ENCODE data around the gene TRPV5. TPM values are rescaled to one million over a fixed set of nuclear protein-coding genes. Genes with fewer than 3 reads are reported as not detected.

Gene TRPV5
- total RNA-seq, 2 donors from 2014 or later, result not detected

DNA sequence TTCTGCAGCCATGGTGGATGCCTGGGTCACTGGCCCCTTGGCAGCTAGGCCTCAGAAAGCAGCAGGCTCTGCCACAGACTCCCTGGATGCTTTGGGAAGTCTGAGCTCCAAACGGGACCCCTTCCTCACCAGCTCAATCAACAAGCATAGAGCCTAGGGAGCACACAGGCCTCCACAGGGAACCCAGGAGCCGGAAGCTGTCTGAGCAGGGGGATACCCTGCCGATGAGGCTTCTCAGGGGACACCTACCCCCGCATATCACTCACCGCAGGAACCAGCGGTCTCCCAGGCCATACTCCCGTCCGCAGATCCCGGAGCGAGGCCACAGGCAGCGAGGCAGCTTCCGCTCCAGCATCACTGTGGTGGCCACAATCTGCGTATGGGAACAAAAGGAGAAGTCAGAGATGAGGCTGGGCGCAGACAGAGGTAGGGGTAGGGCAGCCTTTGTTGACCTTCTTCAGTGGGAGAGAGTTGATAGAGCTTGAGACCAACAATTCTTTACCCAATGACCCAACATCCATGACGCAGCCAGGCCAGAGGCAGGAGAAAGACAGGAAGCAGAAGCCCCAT lies 61.4 kb downstream of the TRPV5 start:
- no peaks in the 10 kb centered on the region for H3K36me3 ChIP-seq
- no peaks in the 10 kb centered on the region for H3K9me3 ChIP-seq
- no peaks in the 10 kb centered on the region for H3K27me3 ChIP-seq
- no peaks in the 10 kb centered on the region for H3K4me1 ChIP-seq
- intact Hi-C loops (cut with DNase I), result no loop called here
- no peak overlapping the region for H3K4me3 ChIP-seq
- H3K27ac ChIP-seq, result no peak overlapping the region
- no peak overlapping the region for H3K9ac ChIP-seq (ENCODE audit: low read depth in 2 of 2, low read length in 2 of 2)
- TF ChIP-seq, protein P1, sequence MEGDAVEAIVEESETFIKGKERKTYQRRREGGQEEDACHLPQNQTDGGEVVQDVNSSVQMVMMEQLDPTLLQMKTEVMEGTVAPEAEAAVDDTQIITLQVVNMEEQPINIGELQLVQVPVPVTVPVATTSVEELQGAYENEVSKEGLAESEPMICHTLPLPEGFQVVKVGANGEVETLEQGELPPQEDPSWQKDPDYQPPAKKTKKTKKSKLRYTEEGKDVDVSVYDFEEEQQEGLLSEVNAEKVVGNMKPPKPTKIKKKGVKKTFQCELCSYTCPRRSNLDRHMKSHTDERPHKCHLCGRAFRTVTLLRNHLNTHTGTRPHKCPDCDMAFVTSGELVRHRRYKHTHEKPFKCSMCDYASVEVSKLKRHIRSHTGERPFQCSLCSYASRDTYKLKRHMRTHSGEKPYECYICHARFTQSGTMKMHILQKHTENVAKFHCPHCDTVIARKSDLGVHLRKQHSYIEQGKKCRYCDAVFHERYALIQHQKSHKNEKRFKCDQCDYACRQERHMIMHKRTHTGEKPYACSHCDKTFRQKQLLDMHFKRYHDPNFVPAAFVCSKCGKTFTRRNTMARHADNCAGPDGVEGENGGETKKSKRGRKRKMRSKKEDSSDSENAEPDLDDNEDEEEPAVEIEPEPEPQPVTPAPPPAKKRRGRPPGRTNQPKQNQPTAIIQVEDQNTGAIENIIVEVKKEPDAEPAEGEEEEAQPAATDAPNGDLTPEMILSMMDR (IDR thresholded peaks at IDR 0.05), result no peak
- DNase-seq, result no peak

DNA sequence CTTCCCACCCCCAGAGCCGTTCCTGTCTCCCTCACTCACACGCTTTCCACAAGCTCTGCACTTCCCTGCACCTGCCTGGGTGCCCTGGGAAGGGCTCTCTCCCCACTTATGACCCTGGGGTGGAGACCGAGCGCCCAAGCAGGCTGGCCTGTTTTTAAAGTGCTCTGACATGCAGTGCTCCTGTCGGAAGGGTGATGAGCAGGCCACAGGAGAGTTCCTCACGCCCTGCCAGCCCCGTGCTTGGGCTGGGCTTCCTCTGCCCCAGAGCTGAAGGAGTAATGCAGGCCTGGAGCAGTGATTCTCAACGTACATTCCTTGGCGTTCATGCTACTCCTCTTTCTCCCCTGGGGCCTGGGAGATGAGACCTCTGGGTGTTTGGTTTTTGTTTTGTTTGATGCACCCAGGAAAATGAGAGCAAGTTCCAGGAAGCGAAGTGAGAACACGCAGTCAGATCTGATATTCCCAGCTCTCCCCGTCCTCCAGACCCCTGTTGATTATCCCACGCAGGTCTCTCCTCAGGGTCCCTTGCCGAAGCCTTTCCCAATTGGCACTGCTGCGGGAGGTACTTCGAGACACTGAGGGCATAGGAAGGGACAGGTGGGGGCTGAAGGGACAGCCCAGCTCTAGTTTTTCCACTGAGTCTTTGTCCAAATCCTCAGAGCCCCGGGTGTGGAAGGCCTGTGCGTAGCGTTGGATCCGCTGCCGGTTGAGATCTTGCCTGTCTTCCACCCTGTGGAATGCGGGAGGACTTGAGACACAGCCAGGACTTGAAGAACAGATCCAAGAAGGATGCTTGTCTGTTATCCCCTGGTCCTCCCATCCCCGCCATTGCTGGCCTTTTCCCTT lies 62.1 kb downstream of the TRPV5 start:
- H3K36me3 ChIP-seq, result no peaks in the 10 kb centered on the region
- H3K4me1 ChIP-seq, result no peaks in the 10 kb centered on the region
- intact Hi-C loops (cut with DNase I), result no loop called here
- H3K9ac ChIP-seq (ENCODE audit: low read depth in 2 of 2, low read length in 2 of 2), result no peak overlapping the region
- TF ChIP-seq, protein P1 (IDR thresholded peaks at IDR 0.05), result no peak
- no peak for DNase-seq
- no peaks in the 10 kb centered on the region for H3K27me3 ChIP-seq
- H3K27ac ChIP-seq, result no peak overlapping the region
- no peak overlapping the region for H3K4me3 ChIP-seq
- H3K9me3 ChIP-seq, result no peaks in the 10 kb centered on the region

DNA sequence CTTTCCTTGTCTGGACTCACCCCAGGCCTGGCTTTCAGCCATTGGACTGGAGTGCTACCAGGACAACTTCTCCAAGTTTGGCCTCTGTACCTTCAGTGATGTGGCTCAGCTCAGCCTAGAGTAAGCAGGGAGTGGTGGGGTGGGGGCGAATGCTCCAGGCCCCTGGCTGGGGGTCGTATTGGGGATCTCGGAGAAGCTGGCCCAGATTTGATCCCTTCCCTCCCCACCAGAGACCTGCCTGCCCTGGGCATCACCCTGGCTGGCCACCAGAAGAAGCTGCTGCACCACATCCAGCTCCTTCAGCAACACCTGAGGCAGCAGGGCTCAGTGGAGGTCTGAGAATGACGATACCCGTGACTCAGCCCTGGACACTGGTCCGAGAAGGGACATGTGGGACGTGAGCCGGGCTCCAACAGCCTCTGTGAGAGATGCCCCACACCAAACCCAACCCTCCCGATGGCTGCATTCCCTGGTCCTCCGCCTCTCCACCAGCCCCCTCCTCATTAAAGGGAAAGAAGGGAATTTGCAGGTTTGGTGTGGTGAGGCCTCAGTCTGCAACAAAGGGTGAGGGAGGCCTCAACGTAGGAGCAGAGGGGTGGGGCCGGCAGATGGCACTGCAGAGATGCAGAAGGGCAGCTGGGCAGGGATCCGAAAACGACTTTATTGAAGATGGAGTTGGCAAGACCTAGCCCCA lies 62.8 kb downstream of the TRPV5 start:
- no peak overlapping the region for H3K27ac ChIP-seq
- H3K36me3 ChIP-seq, result no peaks in the 10 kb centered on the region
- no peaks in the 10 kb centered on the region for H3K27me3 ChIP-seq
- TF ChIP-seq, protein P1 (IDR thresholded peaks at IDR 0.05), result no peak
- H3K4me3 ChIP-seq, result no peak overlapping the region
- no peaks in the 10 kb centered on the region for H3K9me3 ChIP-seq
- peak; percentile 12 for DNase-seq
- intact Hi-C loops (cut with DNase I), result no loop called here
- H3K4me1 ChIP-seq, result no peaks in the 10 kb centered on the region
- no peak overlapping the region for H3K9ac ChIP-seq (ENCODE audit: low read depth in 2 of 2, low read length in 2 of 2)

DNA sequence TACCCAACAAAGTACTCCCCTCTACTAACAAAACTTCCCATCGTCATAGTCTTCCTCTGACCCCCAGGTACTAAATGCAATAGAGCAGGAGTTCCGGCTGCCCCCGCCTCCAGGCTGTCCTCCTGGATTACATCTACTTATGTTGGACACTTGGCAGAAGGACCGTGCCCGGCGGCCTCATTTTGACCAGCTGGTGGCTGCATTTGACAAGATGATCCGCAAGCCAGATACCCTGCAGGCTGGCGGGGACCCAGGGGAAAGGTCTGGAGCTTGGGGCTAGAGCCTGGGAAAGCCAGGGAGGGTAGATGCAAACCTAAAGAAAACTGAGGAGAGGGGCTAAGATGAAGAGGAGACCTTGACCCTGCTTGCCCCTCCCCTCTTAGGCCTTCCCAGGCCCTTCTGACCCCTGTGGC lies 63.4 kb downstream of the TRPV5 start:
- TF ChIP-seq, protein P1 (IDR thresholded peaks at IDR 0.05), result no peak
- Histone ChIP-seq H3K4me1 (no peaks in the 10 kb centered on the region), H3K27me3 (no peaks in the 10 kb centered on the region), H3K36me3 (no peaks in the 10 kb centered on the region), H3K27ac (no peak overlapping the region), H3K4me3 (no peak overlapping the region), H3K9me3 (no peaks in the 10 kb centered on the region), H3K9ac (ENCODE audit: low read depth in 2 of 2, low read length in 2 of 2) (no peak overlapping the region)
- intact Hi-C loops (cut with DNase I), result no loop called here
- DNase-seq, result no peak

DNA sequence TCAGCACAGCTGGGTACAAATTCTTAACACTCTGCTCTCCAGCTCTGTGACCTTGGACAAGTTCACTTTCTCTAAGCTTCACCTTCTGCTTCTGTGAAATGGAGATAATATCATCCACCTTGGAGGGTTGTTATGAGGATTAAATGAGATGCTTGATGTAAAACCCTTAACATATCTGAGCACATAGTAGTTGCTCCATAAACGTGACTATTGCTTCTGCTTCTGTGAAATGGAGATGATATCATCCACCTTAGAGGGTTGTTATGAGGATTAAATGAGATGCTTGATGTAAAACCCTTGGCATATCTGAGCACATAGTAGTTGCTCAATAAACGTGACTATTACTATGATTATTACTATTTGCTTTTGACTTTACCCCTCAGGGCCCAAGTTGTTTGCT lies 64.1 kb downstream of the TRPV5 start:
- Histone ChIP-seq H3K27me3 (no peaks in the 10 kb centered on the region), H3K9ac (ENCODE audit: low read depth in 2 of 2, low read length in 2 of 2) (no peak overlapping the region), H3K36me3 (no peaks in the 10 kb centered on the region), H3K27ac (no peak overlapping the region), H3K4me3 (no peak overlapping the region), H3K9me3 (no peaks in the 10 kb centered on the region), H3K4me1 (no peaks in the 10 kb centered on the region)
- TF ChIP-seq, protein P1 (IDR thresholded peaks at IDR 0.05), result no peak
- DNase-seq, result no peak
- intact Hi-C loops (cut with DNase I), result no loop called here
